GM12891 (cell line): ENCODE data around the gene SIK3.

Experiments
- POLR2A ChIP-seq: IDR thresholded peaks from 2 replicates; pipeline ENCODE4 v1.6.1; 2011; ENCODE audit warnings: low read depth, low read length, control low read depth
- POLR2AphosphoS5 ChIP-seq: IDR thresholded peaks from 2 replicates; pipeline ENCODE4 v1.6.1; 2011; ENCODE audit warnings: low read depth, low read length, control low read depth
- SPI1 ChIP-seq: IDR thresholded peaks from 2 replicates; pipeline ENCODE4 v1.6.1; 2011; ENCODE audit warnings: low read depth, low read length, control low read depth

DNA sequence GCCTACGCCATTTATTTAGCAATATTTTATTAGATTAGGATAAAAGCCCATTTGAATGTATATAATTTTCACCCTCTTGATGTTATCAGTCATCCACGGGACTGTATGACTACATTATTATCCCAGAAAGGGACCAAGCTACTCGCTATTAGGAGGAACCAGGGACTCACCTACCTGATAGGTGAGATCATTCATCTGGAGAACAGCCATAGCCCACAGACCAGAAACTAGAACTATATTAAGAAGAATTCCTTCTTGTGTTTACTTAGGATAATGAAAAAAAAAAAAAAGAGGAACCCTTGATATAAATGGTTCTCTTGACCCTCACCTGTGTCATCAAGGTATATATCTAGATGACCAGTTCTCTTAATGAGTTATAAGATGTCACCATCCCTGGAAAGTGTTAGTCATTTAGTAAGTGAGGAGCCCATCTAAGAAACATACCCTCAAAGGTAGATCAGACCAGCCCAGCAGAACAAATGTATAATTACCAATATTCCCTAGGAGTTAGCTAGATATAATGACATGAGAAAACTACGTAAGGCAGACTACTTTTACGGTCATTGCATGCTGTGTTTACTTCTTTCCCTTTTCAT is 8.0 kb downstream of the SIK3 start:
- TF ChIP-seq POLR2A (no peak), SPI1 (no peak), POLR2AphosphoS5 (no peak)
